ENCODE results near the gene KCNMA1. TPM values are rescaled to one million over a fixed set of nuclear protein-coding genes. Genes with fewer than 3 reads are reported as not detected.

The KCNMA1 gene
- total RNA-seq, 1 experiment from 2014 or later, result 0.49 TPM

DNA sequence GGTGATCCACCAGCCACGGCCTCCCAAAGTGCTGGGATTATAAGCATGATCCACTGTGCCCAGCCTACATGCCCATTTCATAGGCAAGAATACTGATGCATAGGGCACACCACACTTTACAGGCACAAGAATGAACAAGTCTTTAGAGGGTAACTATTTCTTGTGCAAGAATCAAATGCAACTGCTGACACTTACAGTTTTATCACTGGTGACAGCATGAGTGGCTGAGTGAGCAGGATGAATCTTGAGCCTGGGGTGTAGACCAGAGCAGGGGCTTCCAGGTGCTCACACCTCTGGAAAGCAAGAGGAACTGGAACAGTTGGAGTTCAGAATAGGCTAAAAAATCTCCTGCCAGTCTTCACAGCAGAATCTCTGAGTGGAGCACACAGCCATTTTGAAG is 287.5 kb downstream of the KCNMA1 start (continued):
- TF ChIP-seq POLR2A (IDR thresholded peaks at IDR 0.05; ENCODE audit: borderline replicate concordance, extremely low read depth, insufficient read depth, insufficient read length) (no peak), YY1 (IDR thresholded peaks at IDR 0.05; ENCODE audit: extremely low read depth, insufficient replicate concordance, low read depth, low read length) (no peak)

DNA sequence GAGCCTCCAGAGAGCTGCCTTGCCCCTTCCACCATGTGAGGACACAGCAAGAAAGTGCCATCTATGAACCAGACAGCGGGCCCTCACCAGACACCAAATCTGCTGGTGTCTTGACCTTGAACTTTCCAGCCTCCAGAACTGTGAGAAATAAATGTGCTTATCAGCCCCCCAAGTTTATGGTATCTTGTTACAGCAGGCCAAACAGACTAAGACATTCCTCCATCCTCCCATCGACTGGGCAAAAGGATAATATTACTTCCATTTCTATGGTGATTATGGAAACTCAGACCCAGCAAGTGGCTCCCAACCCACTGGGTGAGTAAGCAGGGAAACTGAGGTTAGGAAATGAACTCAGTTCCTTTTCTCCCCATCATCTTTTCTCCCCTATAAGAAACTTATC is 288.4 kb downstream of the KCNMA1 start:
- H3K9ac ChIP-seq (ENCODE audit: low read length), result no peak overlapping the region
- no peaks in the 10 kb centered on the region for H3K36me3 ChIP-seq (ENCODE audit: control insufficient read depth in 1 of 2, insufficient read depth in 2 of 2, low read length in 2 of 2)
- no peak for DNase-seq (ENCODE audit: low read depth, low spot score)
- H3K9me2 ChIP-seq (ENCODE audit: insufficient read depth), result no peaks in the 10 kb centered on the region
- H3K27me3 ChIP-seq (ENCODE audit: insufficient read depth, low read length), result peaks cover 31% of the 10 kb centered on the region
- H2AFZ ChIP-seq (ENCODE audit: low read depth, low read length, poor library complexity, severe bottlenecking), result no peak overlapping the region
- ChIA-PET CTCF (no interaction called here), POLR2A (no interaction called here), RAD21 (ENCODE audit: low non-redundant PET in 1 of 2, low total read pairs in 2 of 2, uncharacterized antibody in 2 of 2, unreplicated experiment in 2 of 2) (no interaction called here)
- no peak for ATAC-seq
- no peak for TF ChIP-seq POLR2A (IDR thresholded peaks at IDR 0.05; ENCODE audit: borderline replicate concordance, extremely low read depth, insufficient read depth, insufficient read length)
- TF ChIP-seq FOSL1 (IDR thresholded peaks at IDR 0.05; ENCODE audit: low read depth), result no peak
- TF ChIP-seq POLR2AphosphoS5 (IDR thresholded peaks at IDR 0.05; ENCODE audit: low read depth, low read length), result no peak
- no peak for TF ChIP-seq SP1 (IDR thresholded peaks at IDR 0.05; ENCODE audit: low read depth)
- TF ChIP-seq ZNF274 (IDR thresholded peaks at IDR 0.05; ENCODE audit: low read depth, low read length), result no peak
- TF ChIP-seq, protein P1, sequence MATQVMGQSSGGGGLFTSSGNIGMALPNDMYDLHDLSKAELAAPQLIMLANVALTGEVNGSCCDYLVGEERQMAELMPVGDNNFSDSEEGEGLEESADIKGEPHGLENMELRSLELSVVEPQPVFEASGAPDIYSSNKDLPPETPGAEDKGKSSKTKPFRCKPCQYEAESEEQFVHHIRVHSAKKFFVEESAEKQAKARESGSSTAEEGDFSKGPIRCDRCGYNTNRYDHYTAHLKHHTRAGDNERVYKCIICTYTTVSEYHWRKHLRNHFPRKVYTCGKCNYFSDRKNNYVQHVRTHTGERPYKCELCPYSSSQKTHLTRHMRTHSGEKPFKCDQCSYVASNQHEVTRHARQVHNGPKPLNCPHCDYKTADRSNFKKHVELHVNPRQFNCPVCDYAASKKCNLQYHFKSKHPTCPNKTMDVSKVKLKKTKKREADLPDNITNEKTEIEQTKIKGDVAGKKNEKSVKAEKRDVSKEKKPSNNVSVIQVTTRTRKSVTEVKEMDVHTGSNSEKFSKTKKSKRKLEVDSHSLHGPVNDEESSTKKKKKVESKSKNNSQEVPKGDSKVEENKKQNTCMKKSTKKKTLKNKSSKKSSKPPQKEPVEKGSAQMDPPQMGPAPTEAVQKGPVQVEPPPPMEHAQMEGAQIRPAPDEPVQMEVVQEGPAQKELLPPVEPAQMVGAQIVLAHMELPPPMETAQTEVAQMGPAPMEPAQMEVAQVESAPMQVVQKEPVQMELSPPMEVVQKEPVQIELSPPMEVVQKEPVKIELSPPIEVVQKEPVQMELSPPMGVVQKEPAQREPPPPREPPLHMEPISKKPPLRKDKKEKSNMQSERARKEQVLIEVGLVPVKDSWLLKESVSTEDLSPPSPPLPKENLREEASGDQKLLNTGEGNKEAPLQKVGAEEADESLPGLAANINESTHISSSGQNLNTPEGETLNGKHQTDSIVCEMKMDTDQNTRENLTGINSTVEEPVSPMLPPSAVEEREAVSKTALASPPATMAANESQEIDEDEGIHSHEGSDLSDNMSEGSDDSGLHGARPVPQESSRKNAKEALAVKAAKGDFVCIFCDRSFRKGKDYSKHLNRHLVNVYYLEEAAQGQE (IDR thresholded peaks at IDR 0.05; ENCODE audit: low read depth), result no peak
- no peak for TF ChIP-seq EGR1 (IDR thresholded peaks at IDR 0.05; ENCODE audit: low read depth)
- no peak for TF ChIP-seq CEBPB (IDR thresholded peaks at IDR 0.05; ENCODE audit: low read depth)
- TF ChIP-seq, protein P2, sequence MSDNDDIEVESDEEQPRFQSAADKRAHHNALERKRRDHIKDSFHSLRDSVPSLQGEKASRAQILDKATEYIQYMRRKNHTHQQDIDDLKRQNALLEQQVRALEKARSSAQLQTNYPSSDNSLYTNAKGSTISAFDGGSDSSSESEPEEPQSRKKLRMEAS (IDR thresholded peaks at IDR 0.05), result no peak
- TF ChIP-seq SRF (IDR thresholded peaks at IDR 0.05; ENCODE audit: low read depth), result no peak
- no peak for TF ChIP-seq TCF7L2 (IDR thresholded peaks at IDR 0.05; ENCODE audit: borderline replicate concordance, extremely low read depth, insufficient read depth, insufficient read length)
- no peak for TF ChIP-seq EZH2phosphoT487 (IDR thresholded peaks at IDR 0.05; ENCODE audit: borderline replicate concordance)
- TF ChIP-seq SIN3A (IDR thresholded peaks at IDR 0.05; ENCODE audit: low read depth), result no peak
- no peak for TF ChIP-seq ZFX (IDR thresholded peaks at IDR 0.05)
- TF ChIP-seq ELF1 (IDR thresholded peaks at IDR 0.05; ENCODE audit: borderline replicate concordance, low read depth), result no peak
- TF ChIP-seq, protein P3, sequence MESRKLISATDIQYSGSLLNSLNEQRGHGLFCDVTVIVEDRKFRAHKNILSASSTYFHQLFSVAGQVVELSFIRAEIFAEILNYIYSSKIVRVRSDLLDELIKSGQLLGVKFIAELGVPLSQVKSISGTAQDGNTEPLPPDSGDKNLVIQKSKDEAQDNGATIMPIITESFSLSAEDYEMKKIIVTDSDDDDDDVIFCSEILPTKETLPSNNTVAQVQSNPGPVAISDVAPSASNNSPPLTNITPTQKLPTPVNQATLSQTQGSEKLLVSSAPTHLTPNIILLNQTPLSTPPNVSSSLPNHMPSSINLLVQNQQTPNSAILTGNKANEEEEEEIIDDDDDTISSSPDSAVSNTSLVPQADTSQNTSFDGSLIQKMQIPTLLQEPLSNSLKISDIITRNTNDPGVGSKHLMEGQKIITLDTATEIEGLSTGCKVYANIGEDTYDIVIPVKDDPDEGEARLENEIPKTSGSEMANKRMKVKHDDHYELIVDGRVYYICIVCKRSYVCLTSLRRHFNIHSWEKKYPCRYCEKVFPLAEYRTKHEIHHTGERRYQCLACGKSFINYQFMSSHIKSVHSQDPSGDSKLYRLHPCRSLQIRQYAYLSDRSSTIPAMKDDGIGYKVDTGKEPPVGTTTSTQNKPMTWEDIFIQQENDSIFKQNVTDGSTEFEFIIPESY (IDR thresholded peaks at IDR 0.05; ENCODE audit: extremely low read depth, insufficient replicate concordance, low read length), result no peak
- no peak for TF ChIP-seq YY1 (IDR thresholded peaks at IDR 0.05; ENCODE audit: extremely low read depth, insufficient replicate concordance, low read depth, low read length)
- no peak for TF ChIP-seq JUND (IDR thresholded peaks at IDR 0.05)
- H4K20me1 ChIP-seq (ENCODE audit: insufficient read depth), result no peaks in the 10 kb centered on the region
- BruUV-seq (replicated peaks), result no TSS peak
- H3K4me2 ChIP-seq (ENCODE audit: low read length), result no peak overlapping the region
- H3K4me1 ChIP-seq (ENCODE audit: control insufficient read depth in 1 of 2, insufficient read depth in 2 of 2, low read length in 2 of 2), result peaks cover 13 to 19% of the 10 kb centered on the region in 2 experiments
- intact Hi-C loops (cut with micrococcal nuclease), result no loop called here
- no peaks in the 10 kb centered on the region for H3K9me3 ChIP-seq (ENCODE audit: control insufficient read depth in 1 of 2, insufficient read depth in 1 of 2, low read depth in 1 of 2, low read length in 2 of 2)
- H3K79me2 ChIP-seq (ENCODE audit: insufficient read depth, low read length), result no peaks in the 10 kb centered on the region
- no peak overlapping the region for H3K27ac ChIP-seq (ENCODE audit: low read depth, low read length)
- H3K4me3 ChIP-seq (replicated peaks in 1 of 2; ENCODE audit: low read depth in 1 of 2, low read length in 2 of 2), result no peak overlapping the region

Data from HCT116 (cell line).